Left cardiac atrium (tissue), 4 donors: Measurements from ENCODE around the gene ITGB7. TPM values are rescaled to one million over a fixed set of nuclear protein-coding genes. Genes with fewer than 3 reads are reported as not detected.
A peak's percentile ranks its signal among the peaks of the same experiment; 100 is the strongest.

Source experiments
- ATAC-seq, 2 donors: fragments of 200-7000 bp; cut with Tn5 transposase; one replicate each; pipeline ENCODE4 v1.9.1; 2020; ENCODE audit warnings: mild to moderate bottlenecking in 2 of 2, moderate library complexity in 2 of 2
- DNase-seq: peaks from one replicate; pipeline ENCODE4 v3.0.0-alpha.2; 2020
- intact Hi-C, 2 donors: fragments of 100-400 bp; cut with DNase I; formaldehyde crosslinking; loops; one replicate each; pipeline versions ENCODE4 v1.14.1 to v1.15.1; 2022 to 2023
- total RNA-seq, 2 donors: library from RNA; stranded (reverse); fragmentation: NEBNext Ultra II Directional; extraction: Animal tissue kit (Norgen Biotek cat#: 25700); gene quantifications; one replicate each; pipeline ENCODE4 v1.2.1, GENCODE V29; 2021
- donor health status: DM: no; HTN: yes; CAD: no.
- donor health status: DM: no; HTN: yes; CAD: no; lungs with severe emphysema.
- donor health status: DM: yes; HTN: yes; CAD: no.
- donor health status: Dilated cardiomyopathy.

Gene ITGB7
- total RNA-seq, 2 donors from 2014 or later, result 0.81 to 2.1 TPM

GRCh38 chr12:53220694-53221202 lies 13.7 kb upstream of the ITGB7 start:
- intact Hi-C loops, result loop anchor here in 1 of 2 donors (1.0 to 5.0 kb wide), 2 partner anchors 47 to 101 kb away; partner anchors contain the start of genes AAAS and ESPL1
- peak; percentile 87 to 93 for ATAC-seq
- peak; percentile 94 for DNase-seq

GRCh38 chr12:53219956-53220693 lies 13.1 kb upstream of the ITGB7 start:
- DNase-seq (peak; percentile 73), ATAC-seq (peak; percentile 39 to 47)
- intact Hi-C loops, result loop anchor here in 1 of 2 donors (1.0 to 5.0 kb wide), 2 partner anchors 47 to 101 kb away; partner anchors contain the start of genes AAAS and ESPL1

GRCh38 chr12:53219292-53219955 lies 12.4 kb upstream of the ITGB7 start:
- ATAC-seq (no peak), DNase-seq (peak; percentile 63)
- intact Hi-C loops, result no loop called here

GRCh38 chr12:53218551-53219291 lies 11.7 kb upstream of the ITGB7 start:
- ATAC-seq, result no peak
- intact Hi-C loops, result no loop called here
- DNase-seq, result no peak

GRCh38 chr12:53217931-53218307 lies 10.9 kb upstream of the ITGB7 start:
- no peak for DNase-seq
- no peak for ATAC-seq
- intact Hi-C loops, result no loop called here

- DNase-seq (no peak), ATAC-seq (no peak)
- intact Hi-C loops, result no loop called here
These were observed 10.2 kb upstream of the ITGB7 start for GRCh38 chr12:53217051-53217930.

- intact Hi-C loops, result no loop called here
- DNase-seq (no peak), ATAC-seq (no peak)
These were observed 8.4 kb upstream of the ITGB7 start for GRCh38 chr12:53215497-53215896.

GRCh38 chr12:53214687-53215455 lies 7.8 kb upstream of the ITGB7 start:
- peak; percentile 87 for DNase-seq
- ATAC-seq, result peak; percentile 30 to 69
- intact Hi-C loops, result loop anchor here (5.0 kb wide), 2 partner anchors 37 to 72 kb away; a partner anchor contains a TSS

GRCh38 chr12:53214221-53214620 lies 7.2 kb upstream of the ITGB7 start:
- DNase-seq, result no peak
- intact Hi-C loops, result loop anchor here (5.0 kb wide), 2 partner anchors 38 to 73 kb away; a partner anchor contains a TSS
- ATAC-seq, result no peak

GRCh38 chr12:53213348-53213747 lies 6.3 kb upstream of the ITGB7 start:
- intact Hi-C loops, result loop anchor here (1.0 to 5.0 kb wide), 3 partner anchors 39 to 74 kb away; a partner anchor contains a TSS
- ATAC-seq (peak; percentile 78 to 80), DNase-seq (peak; percentile 91)

GRCh38 chr12:53212931-53213330 lies 5.9 kb upstream of the ITGB7 start:
- intact Hi-C loops, result loop anchor here (1.0 to 5.0 kb wide), 3 partner anchors 39 to 74 kb away; a partner anchor contains a TSS
- ATAC-seq, result no peak
- no peak for DNase-seq

- intact Hi-C loops, result loop anchor here (5.0 kb wide), 2 partner anchors 41 to 76 kb away; a partner anchor contains a TSS
- ATAC-seq, result no peak
- DNase-seq, result no peak
These were observed 4.7 kb upstream of the ITGB7 start for GRCh38 chr12:53211476-53212381.

GRCh38 chr12:53210843-53211242 lies 3.8 kb upstream of the ITGB7 start:
- intact Hi-C loops, result loop anchor here (5.0 kb wide), 2 partner anchors 41 to 76 kb away; a partner anchor contains a TSS
- ATAC-seq (no peak), DNase-seq (no peak)

- peak in 1 of 2 donors; percentile 7 for ATAC-seq
- intact Hi-C loops, result no loop called here
- DNase-seq, result no peak
These were observed 1.9 kb upstream of the ITGB7 start for GRCh38 chr12:53208877-53209463.

GRCh38 chr12:53208435-53208834 lies 1.4 kb upstream of the ITGB7 start:
- DNase-seq, result no peak
- intact Hi-C loops, result no loop called here
- peak; percentile 10 to 40 for ATAC-seq

- peak in 1 of 2 donors; percentile 15 for ATAC-seq
- no peak for DNase-seq
These were observed 1.2 kb downstream of the ITGB7 start for GRCh38 chr12:53205747-53206419.

More at GRCh38 chr12:53205747-53206419, 1.2 kb downstream of the ITGB7 start:
- intact Hi-C loops, result no loop called here
